Heart right ventricle (tissue), 16 donors: Measurements from ENCODE around the gene HES7. TPM values are rescaled to one million over a fixed set of nuclear protein-coding genes. Genes with fewer than 3 reads are reported as not detected.
"Not testable (repeated sequence)": the region's sequence is repeated elsewhere in the genome, so short reads cannot be mapped to it uniquely, and the experiment has no call there.

Experiments used
- ATAC-seq, 8 donors: fragments of 200-7000 bp; cut with Tn5 transposase; one replicate each; pipeline ENCODE4 v1.9.1; 2020; ENCODE audit warnings: mild to moderate bottlenecking in 8 of 8, moderate library complexity in 8 of 8, moderate number of reproducible peaks in 1 of 8
- DNase-seq, 2 donors: peaks; one replicate each; pipeline ENCODE4 v3.0.0-alpha.2; 2020
- H3K27ac ChIP-seq, 10 donors: fragments of 200-600 bp; sonication (generic) in 2 of 10; one replicate each; pipeline versions ENCODE4 v1.5.0 to v1.8.0; 2020 to 2022; ENCODE audit warnings: mild to moderate bottlenecking in 3 of 10
- H3K27me3 ChIP-seq, 7 donors: fragments of 200-600 bp; one replicate each; pipeline ENCODE4 v1.8.0; 2021 to 2022; ENCODE audit warnings: mild to moderate bottlenecking in 2 of 7
- H3K36me3 ChIP-seq, 9 donors: fragments of 200-600 bp; sonication (generic) in 1 of 9; one replicate each; pipeline versions ENCODE4 v1.5.0 to v1.8.0; 2020 to 2022; ENCODE audit warnings: mild to moderate bottlenecking in 2 of 9
- H3K4me1 ChIP-seq, 9 donors: fragments of 200-600 bp; sonication (generic) in 1 of 9; one replicate each; pipeline versions ENCODE4 v1.5.0 to v1.8.0; 2020 to 2022; ENCODE audit warnings: mild to moderate bottlenecking in 4 of 9
- H3K4me3 ChIP-seq, 10 donors: fragments of 200-600 bp; sonication (generic) in 2 of 10; one replicate each; pipeline versions ENCODE4 v1.5.0 to v1.8.0; 2020 to 2022; ENCODE audit warnings: mild to moderate bottlenecking in 7 of 10, moderate library complexity in 2 of 10
- H3K9me3 ChIP-seq, 11 donors: fragments of 200-600 bp in 10 of 11; sonication (generic) in 2 of 11; one replicate each; pipeline versions ENCODE4 v1.5.0 to v1.8.0; 2013 to 2022; ENCODE audit warnings: mild to moderate bottlenecking in 2 of 11, control low read depth in 1 of 11, moderate library complexity in 1 of 11
- CTCF ChIP-seq, 9 donors: fragments of 200-600 bp; sonication (generic) in 2 of 9; IDR thresholded peaks; one replicate each; pipeline versions ENCODE4 v1.5.0 to v1.8.0; 2021 to 2022; ENCODE audit warnings: antibody characterized with exemption in 9 of 9, mild to moderate bottlenecking in 5 of 9, moderate library complexity in 1 of 9
- WGBS, 2 donors: extraction: QIAGEN DNeasy Blood & Tissue Kit; methylation state at CpG; one replicate each; pipeline ENCODE4 v1.1.7; 2013; ENCODE audit warnings: inconsistent platforms in 1 of 2; 5-methylcytosine and 5-hydroxymethylcytosine counted together
- intact Hi-C, 10 donors: fragments of 100-400 bp; cut with DNase I; formaldehyde crosslinking; loops; one replicate each; pipeline versions ENCODE4 v1.11.1 to v1.14.2; 2022
- long read RNA-seq, 3 donors: library from polyadenylated mRNA; unstranded; transcript quantifications; one replicate each; pipeline ENCODE4 v2.0.0, GENCODE V29; 2020 to 2021
- polyA plus RNA-seq, 2 donors: library from polyadenylated mRNA; stranded (reverse); fragments of 200-250 nt; gene quantifications; one replicate each; pipeline ENCODE4 v1.2.3, GENCODE V29; 2013
- total RNA-seq, 10 donors: library from RNA; stranded (reverse); fragmentation: NEBNext Ultra II Directional in 3 of 10; extraction: Animal tissue kit (Norgen Biotek cat#: 25700) in 3 of 10; gene quantifications; one replicate each; pipeline versions ENCODE4 v1.2.1 to v1.2.4, GENCODE V29; 2021 to 2023
- donor health status: Arrhythmogenic right ventricular cardiomyopathy.
- donor health status: ischemic (EF 13 %, LVEDD 7.1; RV severe dilation, severe dysfunction).
- donor health status: healthy with polysubstance abuse.
- donor health status: DM: no; HTN: yes; CAD: no.
- donor health status: DM: no; HTN: no; CAD: no.
- donor health status: ischemic (EF 25% LVEDD 6.9; RV normal size, moderate dysfunction).
- donor health status: ischemic (EF 25% LVEDD 5.7; RV mildly dilated, moderate dysfunction).
- donor health status: healthy.
- donor health status: DM: yes; HTN: yes; CAD: no.
- donor health status: Ischemic cardiomyopathy.
- donor health status: ischemic (EF 35%, LVEDD 5.7; RV mildly dilated, moderate dysfunction).
- donor health status: nonischemic (EF 11% LVEDD 7.7; RV severe dilation, severe dysfunction).
- donor health status: DM: yes; HTN: yes; CAD: no.
- donor health status: PGD.
- donor health status: ischemic (EF 29% LVEDD 5.4; RV normal size, mild dysfunction).
- donor health status: nonischemic (EF 23%, LVEDD 6.1; RV moderate dilation, normal function).

The HES7 gene
- total RNA-seq (under 1 TPM in 5 of 10 donors, not detected in 5; 0.17 to 0.52 (median 0.38) TPM), polyA plus RNA-seq (1 to 10 TPM in 1 of 2 donors, under 1 TPM in 1; 0.91 to 1.5 TPM)
- long read RNA-seq, donor 1: 0 reads
- long read RNA-seq, donor 2: 0 reads
- long read RNA-seq, donor 3: 0 reads

- Histone ChIP-seq H3K27ac (peak within 1 kb of the TSS in 6 of 10 donors; percentile 4 to 26 (median 8)), H3K27me3 (peaks cover 0 to 78% (median 13%) of the 10 kb centered on the region in 7 donors), H3K4me3 (peak within 1 kb of the TSS; percentile 11 to 91 (median 67)), H3K4me1 (peaks cover 27 to 84% (median 72%) of the 10 kb centered on the region in 9 donors), H3K9me3 (no peaks in the 10 kb centered on the region), H3K36me3 (no peaks in the 10 kb centered on the region)
- no peak for TF ChIP-seq CTCF (IDR thresholded peaks at IDR 0.05)
- ATAC-seq: no peak
- intact Hi-C loops: loop anchor here in 7 of 10 donors (2.0 to 10.0 kb wide), 5 partner anchors 33 to 101 kb away; partner anchors contain the start of gene VAMP2 (in 2 of the 7)
- peak in 1 of 2 donors; percentile 41 for DNase-seq
- WGBS, 2 donors: 1% methylated on average over 29 of the region's 29 CpGs
Measured at GRCh38 chr17:8123695-8124349, at the start of gene HES7. HES7 (minus strand) TSS chr17:8124106; CDS start chr17:8124084, 22 bp downstream.

GRCh38 chr17:8173056-8173870 lies 49.4 kb upstream of the HES7 start:
- intact Hi-C loops: loop anchor here in 1 of 10 donors (1.0 kb wide), 1 partner anchor 9 kb away; no protein-coding TSS in a partner anchor
- H3K27ac ChIP-seq: peak overlapping the region; percentile 83 to 98 (median 94)
- peak in 1 of 2 donors; percentile 88 for DNase-seq
- H3K4me1 ChIP-seq: peaks cover 11 to 43% (median 27%) of the 10 kb centered on the region in 9 donors
- no peaks in the 10 kb centered on the region for H3K9me3 ChIP-seq
- H3K36me3 ChIP-seq: no peaks in the 10 kb centered on the region
- H3K27me3 ChIP-seq: no peaks in the 10 kb centered on the region
- 1% methylated on average over 23 of the region's 23 CpGs for WGBS, 2 donors
- H3K4me3 ChIP-seq: peak overlapping the region in 9 of 10 donors; percentile 14 to 55 (median 44)
- peak; percentile 84 to 92 (median 88) for ATAC-seq
- TF ChIP-seq CTCF (IDR thresholded peaks at IDR 0.05): no peak

GRCh38 chr17:8170186-8170585 lies 46.3 kb upstream of the HES7 start:
- H3K36me3 ChIP-seq, intact Hi-C loops, H3K27ac ChIP-seq, H3K9me3 ChIP-seq, H3K27me3 ChIP-seq, ATAC-seq, DNase-seq, H3K4me3 ChIP-seq: not testable (repeated sequence)
- whole genome bisulfite sequencing, 2 donors: 89 to 93% methylated on average over 19 of the region's 19 CpGs
- H3K4me1 ChIP-seq: peaks cover 0 to 25% (median 14%) of the 10 kb centered on the region in 9 donors

- Histone ChIP-seq H3K36me3 (no peaks in the 10 kb centered on the region), H3K9me3 (no peaks in the 10 kb centered on the region), H3K27me3 (no peaks in the 10 kb centered on the region), H3K4me1 (peaks cover 15 to 26% (median 23%) of the 10 kb centered on the region in 9 donors), H3K4me3 (no peak overlapping the region), H3K27ac (no peak overlapping the region)
- ATAC-seq (no peak), DNase-seq (no peak)
- WGBS, 2 donors: 83 to 90% methylated on average over 3 of the region's 3 CpGs
- TF ChIP-seq CTCF (IDR thresholded peaks at IDR 0.05): no peak
- intact Hi-C loops: no loop called here
Measured at GRCh38 chr17:8167526-8167925, 43.6 kb upstream of the HES7 start.
